K562 (cell line): ENCODE data around the gene CSF1.

Source experiments
- CTCF ChIP-seq, 3 experiments: IDR thresholded peaks in 2 of 3; conservative IDR thresholded peaks in 1 of 3; 2 replicates each; pipeline ENCODE4 v1.5.1; 2011 to 2012; ENCODE audit warnings: low read length in 3 of 3, mild to moderate bottlenecking in 3 of 3, control low read depth in 2 of 3, improper control_type of control experiment in 1 of 3, inconsistent platforms in 1 of 3, low read depth in 1 of 3, mixed read lengths in 1 of 3, moderate library complexity in 1 of 3; ENCODE audit not compliant: insufficient read depth in 2 of 3
- PATZ1 ChIP-seq: fragments of 250-450 bp; sonication (Bioruptor Pico); IDR thresholded peaks from 2 replicates; pipeline ENCODE4 v1.5.0; 2020; ENCODE audit warnings: mild to moderate bottlenecking, borderline replicate concordance
- SP1 ChIP-seq: sonication (generic); formaldehyde crosslinking; IDR thresholded peaks from 2 replicates; pipeline ENCODE4 v1.8.1; 2022; ENCODE audit warnings: mild to moderate bottlenecking, missing genetic modification reagents
- ZNF609 ChIP-seq: sonication (generic); formaldehyde crosslinking; IDR thresholded peaks from 2 replicates; pipeline ENCODE4 v1.8.1; 2023; ENCODE audit warnings: missing genetic modification reagents, mild to moderate bottlenecking, borderline replicate concordance

GRCh38 chr1:109922326-109922725 is 11.7 kb downstream of the CSF1 start:
- TF ChIP-seq CTCF (IDR thresholded peaks at IDR 0.05 in 2 of 3, conservative IDR thresholded peaks at IDR 0.05 in 1 of 3; ENCODE audit: insufficient read depth in 2 of 3, low read depth in 1 of 3, low read length in 3 of 3): no peak
- TF ChIP-seq ZNF609 (CRISPR knock-in tag): no peak
- no peak for TF ChIP-seq SP1 (CRISPR knock-in tag)
- TF ChIP-seq PATZ1: no peak
